VCaP (cell line): ENCODE results near the gene KRTAP4-4.

Experiments used
- H3K27ac ChIP-seq: fragments of 450-650 bp; 2 replicates; pipeline ENCODE4 v1.5.1; 2017
- TF ChIP-seq, protein P1 (sequence below): fragments of 450-650 bp; conservative IDR thresholded peaks from 2 replicates; pipeline ENCODE4 v1.5.1; 2017; ENCODE audit warnings: mild to moderate bottlenecking, moderate library complexity

The KRTAP4-4 gene

DNA sequence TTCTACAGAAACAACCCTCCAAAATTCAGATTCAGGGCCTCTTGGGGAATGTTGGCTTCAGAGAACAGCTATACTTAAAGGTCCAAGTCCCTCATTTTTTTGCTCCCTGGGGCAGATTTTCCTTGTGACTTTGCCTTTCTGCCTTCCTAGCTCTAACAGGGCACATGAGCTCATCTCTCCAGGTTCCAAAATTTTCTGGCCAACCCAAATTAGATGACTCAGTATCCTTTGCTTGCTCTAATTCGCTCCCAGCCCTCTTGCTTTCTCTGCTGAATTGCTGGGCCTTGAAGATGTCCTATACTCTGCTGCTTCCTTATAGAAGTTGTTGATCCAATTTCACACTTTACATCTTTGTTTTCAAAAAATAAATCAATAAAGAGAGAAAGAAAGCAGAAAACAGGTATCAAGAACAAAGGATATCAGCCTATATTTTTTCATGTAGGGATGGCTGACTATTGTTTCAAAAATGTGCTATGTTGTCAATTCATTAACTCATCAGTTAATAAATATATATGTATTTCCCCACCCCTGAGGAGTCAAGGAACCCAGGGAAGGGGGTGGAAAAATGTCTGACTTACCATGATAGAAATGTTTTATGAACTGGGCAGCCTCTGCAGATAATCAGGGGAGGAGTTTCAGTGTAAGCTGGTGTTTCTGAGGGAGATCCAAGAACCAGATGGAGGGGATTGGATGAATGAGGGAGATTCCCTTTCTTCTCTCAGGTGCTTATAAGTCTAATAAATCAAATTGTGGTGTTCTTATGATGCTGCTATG, 18.5 kb upstream of the KRTAP4-4 start:
- TF ChIP-seq, protein P1, sequence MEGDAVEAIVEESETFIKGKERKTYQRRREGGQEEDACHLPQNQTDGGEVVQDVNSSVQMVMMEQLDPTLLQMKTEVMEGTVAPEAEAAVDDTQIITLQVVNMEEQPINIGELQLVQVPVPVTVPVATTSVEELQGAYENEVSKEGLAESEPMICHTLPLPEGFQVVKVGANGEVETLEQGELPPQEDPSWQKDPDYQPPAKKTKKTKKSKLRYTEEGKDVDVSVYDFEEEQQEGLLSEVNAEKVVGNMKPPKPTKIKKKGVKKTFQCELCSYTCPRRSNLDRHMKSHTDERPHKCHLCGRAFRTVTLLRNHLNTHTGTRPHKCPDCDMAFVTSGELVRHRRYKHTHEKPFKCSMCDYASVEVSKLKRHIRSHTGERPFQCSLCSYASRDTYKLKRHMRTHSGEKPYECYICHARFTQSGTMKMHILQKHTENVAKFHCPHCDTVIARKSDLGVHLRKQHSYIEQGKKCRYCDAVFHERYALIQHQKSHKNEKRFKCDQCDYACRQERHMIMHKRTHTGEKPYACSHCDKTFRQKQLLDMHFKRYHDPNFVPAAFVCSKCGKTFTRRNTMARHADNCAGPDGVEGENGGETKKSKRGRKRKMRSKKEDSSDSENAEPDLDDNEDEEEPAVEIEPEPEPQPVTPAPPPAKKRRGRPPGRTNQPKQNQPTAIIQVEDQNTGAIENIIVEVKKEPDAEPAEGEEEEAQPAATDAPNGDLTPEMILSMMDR, result no peak
- no peak overlapping the region for H3K27ac ChIP-seq

DNA sequence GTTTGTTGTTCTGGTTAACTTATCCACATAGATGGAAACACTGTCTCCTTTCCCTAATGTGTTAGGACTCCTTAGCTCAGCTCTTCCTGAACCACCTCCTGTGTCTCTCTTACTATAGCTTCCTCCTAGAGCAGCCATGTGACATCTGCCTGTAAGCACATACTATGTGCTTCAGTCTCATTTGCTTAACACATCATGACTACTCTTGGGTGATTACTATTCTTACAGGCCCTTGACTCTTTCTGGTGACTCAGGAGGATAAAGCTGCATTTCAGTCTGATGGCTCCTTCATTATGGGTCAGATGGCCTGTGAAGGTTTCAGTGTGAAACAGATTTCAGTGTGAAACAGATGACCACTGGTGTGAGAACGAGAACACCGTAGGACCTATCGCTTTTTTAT, 17.8 kb upstream of the KRTAP4-4 start:
- TF ChIP-seq, protein P1, result no peak

DNA sequence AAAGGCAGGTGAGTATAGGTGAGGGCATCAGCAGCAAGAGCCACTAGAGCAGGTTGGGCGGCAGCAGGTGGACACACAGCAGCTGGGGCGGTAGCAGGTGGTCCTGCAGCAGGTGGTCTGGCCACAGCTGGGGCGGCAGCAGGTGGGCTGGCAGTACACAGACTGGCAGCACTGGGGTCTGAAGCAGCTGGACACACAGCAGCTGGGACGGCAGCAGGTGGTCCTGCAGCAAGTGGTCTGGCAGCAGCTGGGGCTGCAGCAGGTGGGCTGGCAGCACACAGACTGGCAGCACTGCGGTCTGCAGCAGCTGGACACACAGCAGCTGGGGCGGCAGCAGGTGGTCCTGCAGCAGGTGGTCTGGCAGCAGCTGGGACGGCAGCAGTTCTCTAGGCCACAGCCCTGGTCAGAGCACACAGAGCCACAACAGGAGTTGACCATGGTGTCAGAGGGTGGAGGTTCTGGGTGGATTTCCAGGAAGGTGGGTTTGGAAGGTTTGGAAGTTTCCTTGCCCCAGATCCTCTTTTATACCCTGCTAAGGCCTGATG, 17.3 kb upstream of the KRTAP4-4 start, which contains the start of gene KRTAP4-2:
KRTAP4-2 (minus strand) TSS at position 495 of the 545 bp plus-strand sequence; CDS start at position 438, 57 bp downstream.
- TF ChIP-seq, protein P1, result no peak
- H3K27ac ChIP-seq, result no peak within 1 kb of the TSS

More for the DNA sequence above, 17.8 kb upstream of the KRTAP4-4 start:
- H3K27ac ChIP-seq, result no peak overlapping the region

DNA sequence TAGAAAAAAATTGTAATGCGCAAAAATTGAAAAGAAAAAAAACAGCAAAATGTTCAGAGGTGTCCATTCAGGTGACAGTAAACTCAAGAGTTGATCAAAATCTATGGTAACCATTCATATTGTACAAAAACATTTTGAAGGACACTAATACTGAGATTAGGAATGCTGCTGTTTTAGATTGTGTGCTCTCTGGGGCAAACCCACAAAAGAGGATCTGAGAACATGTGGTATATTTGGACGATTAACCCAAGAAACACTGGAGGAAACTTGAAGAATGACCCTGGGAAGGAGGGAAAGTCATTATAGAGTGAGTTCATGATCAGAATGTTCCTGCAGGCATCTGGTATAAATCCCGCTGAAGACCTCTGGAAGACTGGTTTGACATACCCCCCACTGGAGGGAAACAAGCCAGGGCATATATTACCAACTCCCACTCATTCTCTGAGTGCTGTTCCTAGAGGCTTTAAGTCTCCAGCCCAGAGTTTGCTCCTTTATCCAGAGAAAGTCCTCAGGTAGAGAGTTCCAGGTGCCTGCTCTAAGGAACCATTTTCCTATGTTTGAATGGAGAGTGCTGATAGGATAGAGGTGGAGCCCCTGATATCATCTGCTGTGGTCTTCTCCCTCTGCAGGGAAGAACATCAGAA, 16.3 kb upstream of the KRTAP4-4 start:
- TF ChIP-seq, protein P1, result no peak
- no peak overlapping the region for H3K27ac ChIP-seq

DNA sequence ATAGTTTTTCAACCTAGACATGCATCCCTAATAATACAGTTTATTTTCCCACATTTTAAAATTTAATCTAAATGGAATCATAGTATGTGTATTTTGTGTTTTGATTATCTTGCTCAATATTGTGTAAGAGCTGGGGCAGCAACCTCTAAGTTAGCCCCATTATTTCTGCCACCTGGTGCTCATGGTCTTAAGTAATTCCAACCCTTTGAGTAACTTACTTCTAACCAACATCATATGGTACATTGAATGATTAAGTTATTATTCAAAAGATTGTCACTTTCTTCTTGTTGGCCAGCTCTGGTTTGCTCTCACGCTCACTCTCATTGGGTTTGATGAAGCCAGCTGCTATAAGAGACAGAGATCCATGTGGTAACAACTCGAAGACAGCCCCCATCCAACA, 11.3 kb upstream of the KRTAP4-4 start:
- H3K27ac ChIP-seq, result no peak overlapping the region

DNA sequence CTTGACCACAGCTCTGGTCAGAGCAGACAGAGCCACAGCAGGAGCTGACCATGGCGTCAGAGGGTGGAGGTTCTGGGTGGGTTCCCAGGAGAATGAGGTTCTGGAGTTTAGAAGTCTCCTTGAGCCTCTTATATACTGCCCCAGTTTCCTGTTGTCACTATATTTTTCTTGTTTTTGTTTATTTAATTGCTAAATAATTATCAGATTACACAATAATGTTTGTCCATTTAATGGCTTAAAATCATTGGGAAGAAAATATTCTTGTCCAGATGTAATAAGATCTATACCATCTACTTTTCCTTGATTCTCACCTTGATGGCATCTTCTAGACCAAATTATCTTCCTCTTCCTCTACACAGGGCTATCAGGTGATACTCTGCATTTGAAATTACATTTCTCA, 7.6 kb upstream of the KRTAP4-4 start, which contains the start of gene KRTAP4-3:
KRTAP4-3 (minus strand) TSS at position 101 of the 400 bp plus-strand sequence; CDS start at position 52, 49 bp downstream.
- no peak within 1 kb of the TSS for H3K27ac ChIP-seq
- TF ChIP-seq, protein P1, result no peak

More for the DNA sequence above, 11.3 kb upstream of the KRTAP4-4 start:
- TF ChIP-seq, protein P1, result no peak

DNA sequence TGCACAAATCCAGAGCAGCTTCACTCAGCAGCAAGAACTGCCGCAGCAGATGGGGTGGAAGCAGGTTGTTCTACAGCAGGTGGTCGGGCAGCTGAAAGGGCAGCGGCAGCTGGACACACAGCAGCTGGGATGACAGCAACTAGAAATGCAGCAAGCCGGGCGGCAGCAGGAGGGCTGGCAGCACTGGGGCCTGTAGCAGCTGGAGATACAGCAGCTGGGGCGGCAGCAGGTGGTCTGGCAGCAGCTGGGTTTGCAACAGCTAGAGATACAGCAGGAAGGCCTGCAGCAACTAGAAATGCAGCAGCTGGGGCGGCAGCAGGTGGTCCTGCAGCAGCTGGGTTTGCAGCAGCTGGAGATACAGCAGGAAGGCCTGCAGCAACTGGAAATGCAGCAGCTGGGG, 7.0 kb upstream of the KRTAP4-4 start:
- H3K27ac ChIP-seq, result no peak overlapping the region
- TF ChIP-seq, protein P1, result no peak
